SK-N-SH treated with all-trans-retinoic acid at 6 μM for 48 hours (cell line): ENCODE data around the gene TMOD2.

ENCODE experiments used
- ATAC-seq: fragments of 200-7000 bp; cut with Tn5 transposase; 3 replicates; pipeline ENCODE4 v1.9.1; 2020; ENCODE audit warnings: mild to moderate bottlenecking, moderate library complexity
- ARNTL ChIP-seq: fragments of 450-650 bp; formaldehyde crosslinking; IDR thresholded peaks from 2 replicates; pipeline ENCODE4 v1.5.0; 2020; ENCODE audit warnings: low read depth, mild to moderate bottlenecking, moderate library complexity, borderline replicate concordance
- BACH2 ChIP-seq: fragments of 250-450 bp; sonication (Bioruptor Pico); IDR thresholded peaks from 2 replicates; pipeline ENCODE4 v1.9.0; 2021; ENCODE audit warnings: mild to moderate bottlenecking, borderline replicate concordance
- CREB5 ChIP-seq: fragments of 250-450 bp; sonication (Bioruptor Pico); IDR thresholded peaks from 2 replicates; pipeline ENCODE4 v1.5.1; 2020; ENCODE audit warnings: low read depth, mild to moderate bottlenecking, moderate library complexity
- CSDC2 ChIP-seq: fragments of 250-450 bp; sonication (Bioruptor Pico); IDR thresholded peaks from 2 replicates; pipeline ENCODE4 v1.5.0; 2020; ENCODE audit warnings: mild to moderate bottlenecking, moderate library complexity
- CSRNP3 ChIP-seq: fragments of 250-450 bp; sonication (Bioruptor Pico); IDR thresholded peaks from 2 replicates; pipeline ENCODE4 v1.5.1; 2021; ENCODE audit warnings: mild to moderate bottlenecking, moderate library complexity
- ESRRG ChIP-seq: fragments of 250-450 bp; sonication (Bioruptor Pico); IDR thresholded peaks from 2 replicates; pipeline ENCODE4 v1.6.1; 2021; ENCODE audit warnings: mild to moderate bottlenecking
- GLIS3 ChIP-seq: fragments of 250-450 bp; sonication (Bioruptor Pico); IDR thresholded peaks from 2 replicates; pipeline ENCODE4 v1.5.0; 2020; ENCODE audit warnings: mild to moderate bottlenecking, moderate library complexity
- ISL1 ChIP-seq: fragments of 250-450 bp; sonication (Bioruptor Pico); IDR thresholded peaks from 2 replicates; pipeline ENCODE4 v2.1.2; 2022; ENCODE audit warnings: mild to moderate bottlenecking, moderate library complexity
- PATZ1 ChIP-seq: fragments of 250-450 bp; sonication (Bioruptor Pico); IDR thresholded peaks from 2 replicates; pipeline ENCODE4 v1.8.0; 2020; ENCODE audit warnings: mild to moderate bottlenecking, moderate library complexity, borderline replicate concordance
- PPARA ChIP-seq: fragments of 250-450 bp; sonication (Bioruptor Pico); IDR thresholded peaks from 2 replicates; pipeline ENCODE4 v1.5.0; 2020; ENCODE audit warnings: mild to moderate bottlenecking, borderline replicate concordance
- SNAI2 ChIP-seq: fragments of 250-450 bp; sonication (Bioruptor Pico); IDR thresholded peaks from 2 replicates; pipeline ENCODE4 v1.5.0; 2020; ENCODE audit warnings: mild to moderate bottlenecking, moderate library complexity
- TCF4 ChIP-seq: fragments of 250-450 bp; sonication (Bioruptor Pico); IDR thresholded peaks from 2 replicates; pipeline ENCODE4 v1.8.0; 2021; ENCODE audit warnings: mild to moderate bottlenecking, moderate library complexity, borderline replicate concordance
- ZC3H10 ChIP-seq: fragments of 250-450 bp; sonication (Bioruptor Pico); IDR thresholded peaks from 2 replicates; pipeline ENCODE4 v1.5.1; 2021; ENCODE audit warnings: mild to moderate bottlenecking, moderate library complexity
- ZFP30 ChIP-seq: fragments of 450-650 bp; formaldehyde crosslinking; IDR thresholded peaks from 2 replicates; pipeline ENCODE4 v1.5.0; 2022; ENCODE audit warnings: mild to moderate bottlenecking, moderate library complexity
- ZNF565 ChIP-seq: fragments of 450-650 bp; formaldehyde crosslinking; conservative IDR thresholded peaks from 2 replicates; pipeline ENCODE4 v1.5.0; 2020; ENCODE audit warnings: low read depth, mild to moderate bottlenecking, moderate library complexity
- ZNF70 ChIP-seq: fragments of 450-650 bp; formaldehyde crosslinking; IDR thresholded peaks from 2 replicates; pipeline ENCODE4 v1.5.0; 2020; ENCODE audit warnings: mild to moderate bottlenecking, moderate library complexity
- ZNF8 ChIP-seq: fragments of 450-650 bp; formaldehyde crosslinking; IDR thresholded peaks from 2 replicates; pipeline ENCODE4 v1.5.0; 2020; ENCODE audit warnings: mild to moderate bottlenecking, moderate library complexity
- TF ChIP-seq, protein P1 (sequence below): fragments of 250-450 bp; sonication (Bioruptor Pico); IDR thresholded peaks from 2 replicates; pipeline ENCODE4 v1.8.0; 2021; ENCODE audit warnings: low read depth, mild to moderate bottlenecking, moderate library complexity, borderline replicate concordance

TMOD2 gene

DNA sequence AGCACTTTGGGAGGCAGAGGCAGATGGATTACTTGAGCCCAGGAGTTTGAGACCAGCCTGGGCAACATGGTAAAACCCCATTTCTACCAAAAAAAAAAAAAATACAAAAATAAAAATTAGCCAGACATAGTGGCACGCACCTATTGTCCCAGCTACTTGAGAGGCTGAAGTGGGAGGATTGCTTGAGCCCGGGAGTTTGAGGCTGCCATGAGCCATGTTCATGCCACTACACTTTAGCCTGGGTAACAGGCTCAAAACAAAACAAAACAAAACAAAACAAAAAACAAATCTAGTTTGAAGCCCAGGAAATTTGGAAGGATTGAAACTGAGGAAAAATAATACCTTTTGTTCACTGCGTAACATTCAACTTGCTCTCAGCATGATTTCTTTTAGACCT, 94.7 kb downstream of the TMOD2 start:
- no peak for TF ChIP-seq ARNTL (CRISPR knock-in tag)
- TF ChIP-seq GLIS3, result no peak
- TF ChIP-seq SNAI2 (CRISPR knock-in tag), result no peak
- no peak for TF ChIP-seq CREB5 (CRISPR knock-in tag)
- TF ChIP-seq ZNF565 (CRISPR knock-in tag), result no peak
- TF ChIP-seq CSRNP3, result no peak

GRCh38 chr15:51846463-51847230, 95.2 kb downstream of the TMOD2 start:
- TF ChIP-seq, protein P1, sequence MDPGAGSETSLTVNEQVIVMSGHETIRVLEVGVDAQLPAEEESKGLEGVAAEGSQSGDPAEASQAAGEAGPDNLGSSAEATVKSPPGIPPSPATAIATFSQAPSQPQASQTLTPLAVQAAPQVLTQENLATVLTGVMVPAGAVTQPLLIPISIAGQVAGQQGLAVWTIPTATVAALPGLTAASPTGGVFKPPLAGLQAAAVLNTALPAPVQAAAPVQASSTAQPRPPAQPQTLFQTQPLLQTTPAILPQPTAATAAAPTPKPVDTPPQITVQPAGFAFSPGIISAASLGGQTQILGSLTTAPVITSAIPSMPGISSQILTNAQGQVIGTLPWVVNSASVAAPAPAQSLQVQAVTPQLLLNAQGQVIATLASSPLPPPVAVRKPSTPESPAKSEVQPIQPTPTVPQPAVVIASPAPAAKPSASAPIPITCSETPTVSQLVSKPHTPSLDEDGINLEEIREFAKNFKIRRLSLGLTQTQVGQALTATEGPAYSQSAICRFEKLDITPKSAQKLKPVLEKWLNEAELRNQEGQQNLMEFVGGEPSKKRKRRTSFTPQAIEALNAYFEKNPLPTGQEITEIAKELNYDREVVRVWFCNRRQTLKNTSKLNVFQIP (CRISPR knock-in tag), result 0 out of 2 replicates have a peak, but pooled peaks have one; percentile 17
- TF ChIP-seq ISL1 (peak; percentile 72), ZFP30 (CRISPR knock-in tag) (no peak), ZNF8 (no peak), PATZ1 (CRISPR knock-in tag) (peak; percentile 33; the same call in 1 of the 2 replicates)
- TF ChIP-seq, all 23 proteins: peak for 3
- ATAC-seq, result peak; percentile 62

More for the DNA sequence above, 94.7 kb downstream of the TMOD2 start:
- peak; percentile 50 for ATAC-seq

DNA sequence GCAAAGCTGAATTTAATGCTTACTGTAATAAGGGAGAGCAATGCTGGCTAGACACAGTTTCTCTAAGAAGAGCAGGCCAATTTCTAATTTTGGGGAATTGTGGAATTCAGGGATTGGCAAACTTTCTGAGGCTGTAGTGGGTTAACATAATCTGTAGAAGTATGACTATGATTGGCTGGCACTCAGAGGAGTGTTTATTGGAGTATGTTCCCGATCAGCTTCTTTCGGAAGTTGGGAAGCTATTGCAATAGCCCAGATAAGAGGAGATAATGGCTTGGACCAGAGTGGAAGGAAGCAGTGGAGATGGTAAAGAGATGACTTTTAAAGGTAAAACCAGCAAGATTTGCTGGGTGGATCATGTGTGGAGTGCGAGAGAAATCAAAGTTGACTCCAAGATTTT, 97.4 kb downstream of the TMOD2 start:
- TF ChIP-seq PPARA (CRISPR knock-in tag), result no peak
- TF ChIP-seq TCF4 (CRISPR knock-in tag), result no peak
- TF ChIP-seq ZNF565 (CRISPR knock-in tag), result no peak
- TF ChIP-seq CREB5 (CRISPR knock-in tag), result no peak
- no peak for TF ChIP-seq ZC3H10 (CRISPR knock-in tag)
- no peak for TF ChIP-seq SNAI2 (CRISPR knock-in tag)
- TF ChIP-seq ESRRG (CRISPR knock-in tag), result no peak
- ATAC-seq, result no peak

GRCh38 chr15:51849860-51850259, 98.5 kb downstream of the TMOD2 start:
- no peak for TF ChIP-seq GLIS3
- TF ChIP-seq, all 23 proteins: peak for 0
- peak; percentile 18; the same call in 2 of the 3 replicates for ATAC-seq

DNA sequence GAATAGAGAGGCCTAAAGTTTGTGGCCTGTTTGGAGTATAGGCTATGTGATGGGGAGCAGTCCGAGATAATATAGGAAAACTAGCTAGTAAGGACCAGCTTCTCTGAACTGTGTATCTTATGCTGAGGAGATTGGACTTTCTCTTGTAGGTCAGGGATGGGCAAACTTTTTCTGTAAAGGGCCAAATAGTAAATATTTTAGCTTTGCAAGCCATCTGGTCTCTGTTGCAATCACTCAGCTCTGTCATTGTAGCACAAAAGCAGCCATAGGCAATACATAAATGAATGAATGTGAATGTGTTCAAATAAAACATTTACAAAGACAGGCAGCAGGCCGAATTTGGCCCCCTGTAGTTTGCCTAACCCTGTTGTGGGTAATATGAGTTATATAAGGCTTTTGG, 102.6 kb downstream of the TMOD2 start:
- TF ChIP-seq ESRRG (CRISPR knock-in tag) (no peak), ZNF70 (CRISPR knock-in tag) (no peak), ISL1 (no peak), ARNTL (CRISPR knock-in tag) (no peak), CREB5 (CRISPR knock-in tag) (no peak), BACH2 (no peak), ZFP30 (CRISPR knock-in tag) (no peak), GLIS3 (no peak), CSDC2 (CRISPR knock-in tag) (no peak), SNAI2 (CRISPR knock-in tag) (no peak), CSRNP3 (no peak), TCF4 (CRISPR knock-in tag) (no peak)
- TF ChIP-seq, protein P1 (CRISPR knock-in tag), result no peak
- ATAC-seq, result no peak
